ENCODE data around the gene PDYN.

The PDYN gene

DNA sequence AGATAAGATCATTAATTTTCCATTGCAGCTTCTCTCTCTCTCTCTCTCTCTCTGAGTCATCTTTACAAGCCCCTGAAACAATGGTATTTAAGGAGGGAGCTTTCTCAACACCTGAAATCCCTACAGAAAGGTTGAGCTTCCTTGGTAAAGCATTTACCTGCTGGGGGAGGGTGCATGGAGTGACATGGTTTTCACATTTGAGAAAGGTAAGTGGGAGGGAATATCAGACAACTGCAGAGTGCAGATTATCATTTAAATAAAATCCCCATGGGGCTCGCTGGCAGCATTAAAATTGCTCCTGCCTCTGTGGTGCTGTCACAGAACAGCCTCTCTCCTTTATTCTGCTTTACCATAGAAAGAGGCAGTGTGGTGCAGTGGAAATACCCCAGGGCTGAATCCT lies 10.3 kb upstream of the PDYN start:
- DNase-seq: no peak
- TF ChIP-seq GATA1 (IDR thresholded peaks at IDR 0.05; ENCODE audit: low read depth, low read length) (no peak), POLR2A (IDR thresholded peaks at IDR 0.05; ENCODE audit: low read length) (no peak)

DNA sequence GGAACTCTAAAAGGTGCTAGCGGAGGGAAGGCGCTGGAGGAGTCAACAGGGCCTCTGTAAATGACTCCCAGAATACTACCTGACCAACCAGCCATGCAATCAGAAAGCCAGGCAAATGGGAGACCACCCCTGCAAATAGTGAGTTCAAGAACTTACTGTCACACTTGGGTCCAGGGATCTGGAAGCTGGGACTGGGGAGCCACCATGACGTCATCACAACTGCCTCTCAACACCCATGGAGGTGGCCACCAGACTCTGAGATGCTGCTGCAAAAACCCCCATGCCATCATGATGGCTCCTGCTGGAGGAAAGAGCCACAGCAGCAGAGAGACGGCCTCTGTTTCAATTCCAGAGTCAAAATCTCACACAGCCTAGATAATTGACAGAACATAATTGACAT lies 8.5 kb upstream of the PDYN start:
- TF ChIP-seq POLR2A (IDR thresholded peaks at IDR 0.05; ENCODE audit: low read length) (no peak), GATA1 (IDR thresholded peaks at IDR 0.05; ENCODE audit: low read depth, low read length) (no peak)
- DNase-seq: no peak

DNA sequence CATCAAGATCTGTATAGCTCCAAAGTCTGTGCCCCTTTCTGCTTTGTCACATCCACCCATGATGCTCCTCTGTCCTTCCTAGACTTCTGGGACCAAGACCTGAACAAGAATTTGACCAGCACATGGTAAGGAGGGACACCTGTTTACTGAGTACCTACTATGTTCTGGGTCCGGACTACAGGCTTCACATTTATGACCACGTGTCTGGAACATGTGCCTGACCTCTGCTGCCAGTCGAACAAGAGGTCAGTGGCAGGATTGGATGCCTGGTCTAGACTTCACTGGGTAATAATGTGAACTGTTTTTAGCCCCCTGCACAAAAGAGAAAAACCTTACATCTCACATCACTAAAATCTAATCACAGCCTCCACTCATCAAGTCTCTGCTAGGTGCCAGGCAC lies 7.3 kb upstream of the PDYN start:
- DNase-seq: no peak
- TF ChIP-seq GATA1 (IDR thresholded peaks at IDR 0.05; ENCODE audit: low read depth, low read length) (no peak), POLR2A (IDR thresholded peaks at IDR 0.05; ENCODE audit: low read length) (no peak)

DNA sequence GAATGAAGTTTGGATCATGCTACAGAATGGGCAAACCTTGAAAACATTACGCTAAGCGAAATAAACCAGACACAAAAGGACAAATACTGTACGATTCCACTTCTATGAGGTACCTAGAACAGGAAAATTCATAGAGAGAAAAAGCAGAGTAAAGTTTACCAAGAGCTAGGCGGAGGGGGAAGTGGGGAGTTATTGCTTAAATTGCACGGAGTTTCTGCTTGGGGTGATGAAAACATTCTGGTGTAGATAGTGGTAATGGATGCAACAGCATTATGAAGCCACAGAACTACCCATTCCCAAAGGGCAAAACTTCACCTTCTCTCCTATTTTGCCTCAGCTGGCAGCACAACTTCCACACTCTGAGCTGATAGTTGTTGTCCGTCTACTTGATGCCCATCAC lies 6.4 kb upstream of the PDYN start:
- no peak for TF ChIP-seq GATA1 (IDR thresholded peaks at IDR 0.05; ENCODE audit: low read depth, low read length)
- TF ChIP-seq POLR2A (IDR thresholded peaks at IDR 0.05; ENCODE audit: low read length): no peak

DNA sequence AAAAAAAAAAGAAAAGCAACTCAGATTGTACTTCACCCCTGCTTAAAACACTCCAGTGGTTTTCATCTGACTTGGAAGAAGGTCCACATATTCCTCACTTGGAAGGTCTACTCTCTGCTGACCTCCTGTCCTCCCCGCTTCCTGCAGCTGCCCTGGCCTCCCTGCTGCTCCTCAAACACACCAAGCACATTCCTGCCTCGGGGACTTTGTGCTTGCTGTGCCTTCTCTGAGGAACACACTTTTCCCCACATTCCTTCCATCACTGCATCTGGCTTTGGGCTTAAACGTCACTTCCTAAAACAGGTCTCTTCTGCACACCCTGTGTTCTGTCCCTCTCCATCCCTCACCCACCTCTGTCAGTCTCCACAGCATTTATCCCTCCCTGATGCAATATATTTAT lies 4.9 kb upstream of the PDYN start:
- DNase-seq: no peak
- no peak for TF ChIP-seq GATA1 (IDR thresholded peaks at IDR 0.05; ENCODE audit: low read depth, low read length)

More for the DNA sequence above, 6.4 kb upstream of the PDYN start:
- no peak for DNase-seq

DNA sequence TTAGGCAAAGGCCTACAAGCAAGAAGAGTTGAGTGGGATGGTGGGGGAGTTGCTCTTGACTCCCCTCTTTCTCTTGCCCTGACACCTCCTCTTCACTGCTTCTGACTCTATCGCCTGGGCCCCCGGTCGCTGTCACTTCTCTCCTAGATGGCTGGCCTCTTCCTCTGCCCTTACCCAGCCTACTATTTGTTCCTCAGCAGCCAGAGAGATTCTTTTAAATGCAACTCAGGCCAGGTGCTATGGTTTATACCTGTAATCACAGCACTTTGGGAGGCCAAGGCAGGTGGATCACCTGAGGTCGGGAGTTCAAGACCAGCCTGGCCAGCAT lies 4.3 kb upstream of the PDYN start:
- TF ChIP-seq GATA1 (IDR thresholded peaks at IDR 0.05; ENCODE audit: low read depth, low read length) (no peak), POLR2A (IDR thresholded peaks at IDR 0.05; ENCODE audit: low read length) (no peak)
- DNase-seq: no peak

DNA sequence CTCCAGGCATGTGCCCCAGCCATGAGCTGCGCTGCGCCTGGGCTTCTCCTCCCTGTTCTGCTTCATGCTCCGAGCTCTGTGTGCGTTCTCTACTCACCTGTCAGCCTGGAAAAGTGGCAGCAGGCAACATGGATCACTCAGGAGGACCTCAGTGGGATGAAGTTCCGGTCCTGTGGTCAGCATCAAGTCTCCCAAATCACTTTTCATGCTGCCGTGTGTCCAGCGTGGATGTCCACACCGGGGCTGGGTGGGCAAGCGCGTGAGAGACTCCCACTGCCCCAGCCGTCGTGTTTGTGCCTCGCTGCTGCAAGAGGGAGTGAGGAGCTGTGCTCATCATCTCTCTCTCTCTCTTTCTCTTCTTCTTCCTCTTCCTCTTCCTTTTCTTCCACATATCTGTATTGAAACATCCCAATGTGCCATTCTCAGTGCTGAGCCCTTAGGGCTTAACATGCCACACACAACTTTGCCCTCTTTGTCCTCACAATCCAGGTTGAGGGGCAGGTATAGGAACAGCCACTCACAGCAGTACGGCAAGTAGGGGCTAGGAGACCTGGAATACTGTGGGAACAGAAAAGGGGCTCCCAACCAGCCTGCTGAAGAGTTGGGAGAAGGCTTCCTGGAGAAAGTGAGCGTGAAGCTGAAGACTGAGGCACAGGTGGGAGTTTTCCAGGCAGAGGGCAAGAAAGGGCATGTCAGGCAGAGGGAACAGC lies 3.8 kb upstream of the PDYN start:
- TF ChIP-seq GATA1 (IDR thresholded peaks at IDR 0.05; ENCODE audit: low read depth, low read length) (no peak), POLR2A (IDR thresholded peaks at IDR 0.05; ENCODE audit: low read length) (no peak)

DNA sequence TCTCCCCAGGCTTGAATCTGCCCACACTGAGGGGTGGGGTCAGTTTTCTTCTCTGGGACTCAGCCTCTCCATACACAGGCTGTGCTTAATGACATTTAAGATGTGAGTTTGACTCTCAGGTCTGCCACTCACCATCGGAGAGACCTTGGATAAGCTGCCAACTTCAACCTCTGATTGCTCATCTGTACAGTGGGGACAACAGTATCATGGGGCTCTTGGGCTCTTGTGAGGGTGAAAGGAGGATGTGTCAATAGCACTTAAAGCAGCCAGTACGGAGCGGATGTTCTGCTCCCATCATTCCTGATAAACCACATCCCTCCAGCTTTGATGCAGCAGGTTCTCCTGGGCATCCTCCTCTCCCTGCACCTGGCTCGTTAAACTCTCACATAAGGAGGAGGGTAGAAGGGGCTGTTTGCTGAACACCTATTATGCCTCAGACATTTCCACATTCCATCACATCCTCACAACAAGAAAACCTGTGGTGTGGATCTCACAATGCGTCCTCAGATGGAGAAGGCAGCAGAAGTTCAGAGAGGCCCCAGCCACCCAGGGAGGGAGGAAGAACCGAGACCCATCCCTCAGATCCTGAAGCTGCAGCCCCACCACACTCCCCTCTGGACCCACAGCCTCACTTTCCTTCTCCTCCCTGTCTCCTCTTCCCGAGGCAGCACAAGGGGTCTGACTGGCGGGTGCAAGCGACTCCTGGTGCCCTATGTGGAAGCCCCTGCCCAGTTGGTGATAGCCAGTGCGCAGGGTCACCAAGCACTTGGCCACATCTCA lies 1.9 kb upstream of the PDYN start:
- TF ChIP-seq GATA1 (IDR thresholded peaks at IDR 0.05; ENCODE audit: low read depth, low read length) (no peak), POLR2A (IDR thresholded peaks at IDR 0.05; ENCODE audit: low read length) (no peak)
- DNase-seq: no peak

More for the DNA sequence above, 3.8 kb upstream of the PDYN start:
- DNase-seq: no peak

DNA sequence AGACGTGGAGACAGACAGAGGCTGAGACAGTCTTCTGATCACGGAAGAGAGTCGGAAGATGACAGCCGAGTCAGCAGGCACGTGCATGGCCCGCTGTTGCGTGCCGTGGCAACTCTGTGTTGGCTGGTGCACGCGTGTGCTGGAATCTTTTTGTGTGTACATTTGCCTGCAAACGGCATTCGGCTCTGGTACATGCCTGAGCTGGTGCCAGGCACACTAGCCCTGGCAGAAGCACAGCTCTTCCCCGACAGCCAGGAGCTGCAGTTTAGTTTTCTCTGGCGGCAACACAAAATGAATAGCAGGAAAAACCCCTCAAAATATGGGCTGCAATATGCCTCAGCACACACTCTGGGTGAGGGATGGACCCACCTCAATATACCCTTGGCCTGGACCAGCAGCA lies 769 bp upstream of the PDYN start:
- TF ChIP-seq GATA1 (IDR thresholded peaks at IDR 0.05; ENCODE audit: low read depth, low read length) (no peak), POLR2A (IDR thresholded peaks at IDR 0.05; ENCODE audit: low read length) (no peak)
- no peak for DNase-seq

DNA sequence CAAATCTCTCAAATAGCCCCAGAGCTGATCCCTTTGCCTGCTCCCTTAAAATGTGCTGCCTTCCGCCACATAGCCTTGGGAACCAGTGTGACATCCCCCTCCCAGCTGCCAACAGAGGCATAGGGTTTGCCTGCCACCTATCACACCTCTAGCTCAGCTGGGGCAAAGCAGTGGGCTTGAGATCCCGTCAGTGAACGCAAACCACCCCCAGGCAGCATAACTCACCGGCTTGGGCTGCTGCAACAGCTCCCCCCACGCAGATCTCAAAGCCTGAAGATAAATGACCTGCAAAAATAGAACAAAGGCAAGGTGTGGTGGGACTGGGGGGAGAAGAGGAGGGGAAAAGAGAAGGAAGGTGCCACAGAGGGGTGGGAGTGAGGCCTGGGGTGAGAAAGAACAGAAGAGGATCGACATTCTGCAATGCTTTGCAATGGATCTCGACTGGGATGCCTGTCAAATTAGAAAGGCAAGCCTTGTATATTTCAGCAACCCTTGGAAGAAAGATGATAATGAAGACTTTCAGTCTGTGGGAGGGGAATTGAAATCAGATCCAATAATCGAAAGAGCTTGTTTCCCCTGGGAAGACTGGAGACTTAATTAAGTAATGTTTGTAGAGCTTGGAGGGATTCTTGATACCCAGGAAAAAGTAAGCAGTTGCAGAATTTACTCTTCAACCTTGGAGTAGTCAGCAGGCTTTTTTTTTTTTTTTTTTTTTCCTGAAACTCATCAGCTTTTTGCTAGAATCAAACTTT lies 1.3 kb downstream of the PDYN start:
- TF ChIP-seq GATA1 (IDR thresholded peaks at IDR 0.05; ENCODE audit: low read depth, low read length) (no peak), POLR2A (IDR thresholded peaks at IDR 0.05; ENCODE audit: low read length) (no peak)
- no peak for DNase-seq

DNA sequence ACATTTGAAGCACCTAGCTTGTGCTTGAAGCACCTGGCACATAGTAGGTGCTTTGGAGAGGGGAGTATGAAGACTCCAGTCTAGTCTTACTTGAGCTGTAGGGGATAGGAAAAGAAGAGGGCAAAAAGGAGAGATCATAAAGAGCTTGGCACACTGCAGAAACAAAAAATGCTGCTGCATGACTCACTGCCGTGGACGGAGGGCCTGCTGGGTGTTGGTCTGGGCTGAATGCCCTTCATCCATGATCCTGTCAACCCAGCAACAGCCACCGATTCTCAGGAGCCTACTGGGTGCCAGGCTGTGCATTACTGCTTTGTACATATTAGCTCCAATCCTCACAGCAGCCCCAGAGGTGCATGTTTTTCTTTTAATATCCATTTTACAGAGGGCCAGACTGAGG lies 6.0 kb downstream of the PDYN start:
- no peak for DNase-seq
- TF ChIP-seq POLR2A (IDR thresholded peaks at IDR 0.05; ENCODE audit: low read length) (no peak), GATA1 (IDR thresholded peaks at IDR 0.05; ENCODE audit: low read depth, low read length) (no peak)

DNA sequence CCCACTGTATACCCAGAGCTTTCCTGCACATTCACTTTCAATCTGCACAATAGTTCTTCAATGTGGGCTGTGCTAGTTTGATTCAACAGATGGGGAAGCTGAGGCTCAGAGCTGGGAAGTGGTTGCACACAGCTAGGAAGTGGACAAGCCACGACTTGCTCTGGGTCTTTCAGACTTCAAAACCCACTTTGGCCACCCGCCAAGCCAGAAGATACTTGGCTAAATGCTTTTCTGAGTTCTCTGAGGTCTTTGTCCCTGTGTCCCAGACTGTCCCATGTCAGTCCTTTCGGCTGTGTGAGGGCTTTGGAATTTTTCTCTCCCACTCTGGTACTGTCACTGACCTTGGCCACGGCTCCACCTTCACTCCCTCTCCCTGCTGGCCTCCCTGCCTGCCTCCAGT lies 10.6 kb downstream of the PDYN start:
- no peak for TF ChIP-seq POLR2A (IDR thresholded peaks at IDR 0.05; ENCODE audit: low read length)
- TF ChIP-seq GATA1 (IDR thresholded peaks at IDR 0.05; ENCODE audit: low read depth, low read length): no peak
- DNase-seq: no peak

DNA sequence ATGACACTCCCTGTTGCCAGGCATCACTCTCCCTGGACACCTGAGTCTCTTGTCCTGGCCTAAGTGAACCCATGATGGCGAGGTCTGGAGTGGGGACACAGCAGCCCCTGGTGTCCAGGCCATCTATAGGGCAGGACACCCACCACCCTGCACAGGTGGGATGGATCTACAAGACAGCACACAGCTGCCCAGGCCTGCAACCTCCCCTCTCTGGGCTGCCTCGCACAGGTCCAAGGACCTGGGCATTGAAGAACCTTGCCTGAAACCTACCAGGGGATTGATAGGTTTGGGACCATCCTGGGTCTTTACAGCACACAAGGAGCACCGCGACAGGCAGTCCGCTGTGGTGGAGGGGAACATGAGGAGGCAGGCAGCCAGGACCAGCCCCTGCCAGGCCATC lies 11.2 kb downstream of the PDYN start:
- no peak for TF ChIP-seq POLR2A (IDR thresholded peaks at IDR 0.05; ENCODE audit: low read length)
- no peak for TF ChIP-seq GATA1 (IDR thresholded peaks at IDR 0.05; ENCODE audit: low read depth, low read length)
- DNase-seq: no peak

DNA sequence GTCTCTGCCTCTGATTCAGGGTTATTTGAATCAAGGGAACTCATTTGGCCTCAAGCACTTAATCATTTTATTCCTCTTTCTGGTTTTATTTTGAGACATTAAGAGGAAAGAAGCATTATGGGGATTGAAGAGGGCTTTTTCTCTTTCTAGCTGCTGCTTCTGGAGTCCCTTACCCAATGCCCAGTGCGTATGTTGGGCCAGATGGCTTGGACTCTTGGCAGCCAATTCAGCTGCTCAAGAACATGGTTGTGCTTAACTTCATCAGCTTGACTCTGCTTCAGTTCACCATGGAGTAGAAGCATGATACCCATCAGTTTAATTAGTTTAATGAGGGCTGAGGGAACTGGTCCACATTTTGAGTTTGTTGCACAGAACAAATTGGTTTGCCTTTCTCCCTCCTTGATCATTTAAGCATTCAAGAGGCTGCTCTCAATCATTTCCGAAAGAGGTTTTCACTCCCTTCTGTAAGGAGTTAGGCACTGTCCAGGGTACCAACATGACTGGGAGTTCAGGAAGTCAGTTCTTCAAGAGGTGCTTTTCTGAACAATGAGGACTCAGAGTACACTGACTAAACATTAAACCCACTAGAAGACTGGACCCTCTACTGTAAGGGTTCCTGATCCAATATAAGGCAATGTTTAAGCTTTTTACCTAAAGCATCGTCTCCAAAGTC lies 14.6 kb downstream of the PDYN start:
- no peak for DNase-seq
- TF ChIP-seq POLR2A (IDR thresholded peaks at IDR 0.05; ENCODE audit: low read length) (no peak), GATA1 (IDR thresholded peaks at IDR 0.05; ENCODE audit: low read depth, low read length) (no peak)
